ENCODE data around the gene OPCML. TPM values are rescaled to one million over a fixed set of nuclear protein-coding genes. Genes with fewer than 3 reads are reported as not detected.

The OPCML gene
- total RNA-seq, 1 experiment from 2014 or later: not detected

- Mint-ChIP-seq H3K4me1 (ENCODE audit: low read depth, unreplicated experiment) (no peaks in the 10 kb centered on the region), H3K27ac (ENCODE audit: unreplicated experiment) (no peak overlapping the region), H3K36me3 (ENCODE audit: insufficient read depth, unreplicated experiment) (no peaks in the 10 kb centered on the region), H3K4me3 (ENCODE audit: unreplicated experiment) (no peak overlapping the region), H3K9me3 (ENCODE audit: unreplicated experiment) (peaks cover 7% of the 10 kb centered on the region), H3K27me3 (ENCODE audit: insufficient read depth, unreplicated experiment) (peaks cover 9% of the 10 kb centered on the region)
- Histone ChIP-seq H3K4me3 (ENCODE audit: low read depth, low read length) (no peak overlapping the region), H3K9me3 (no peaks in the 10 kb centered on the region; the same call in 1 of the 2 replicates), H3K27me3 (replicated peaks; ENCODE audit: control insufficient read depth, insufficient read depth, low read length) (no peaks in the 10 kb centered on the region), H3K4me1 (no peaks in the 10 kb centered on the region), H3K36me3 (ENCODE audit: control insufficient read depth, insufficient read depth, low read length) (no peaks in the 10 kb centered on the region)
- no peak for DNase-seq
- no TSS peak for BruUV-seq (replicated peaks)
- ChIA-PET CTCF (no interaction called here), POLR2A (no interaction called here)
- intact Hi-C loops (cut with micrococcal nuclease; ENCODE audit: unreplicated experiment): no loop called here
- no peak for TF ChIP-seq CTCF (IDR thresholded peaks at IDR 0.05; ENCODE audit: insufficient read depth in 1 of 2, low read depth in 1 of 2, low read length in 1 of 2, severe bottlenecking in 1 of 2, unreplicated experiment in 1 of 2)
These were observed 1165.0 kb downstream of the OPCML start for GRCh38 chr11:132367293-132367692.

GRCh38 chr11:132365650-132366049 is 1166.7 kb downstream of the OPCML start:
- Histone ChIP-seq H3K4me3 (ENCODE audit: low read depth, low read length) (no peak overlapping the region), H3K4me1 (no peaks in the 10 kb centered on the region), H3K36me3 (ENCODE audit: control insufficient read depth, insufficient read depth, low read length) (no peaks in the 10 kb centered on the region), H3K9me3 (peaks cover 5% of the 10 kb centered on the region; the same call in 1 of the 2 replicates), H3K27me3 (replicated peaks; ENCODE audit: control insufficient read depth, insufficient read depth, low read length) (no peaks in the 10 kb centered on the region)
- Mint-ChIP-seq H3K36me3 (ENCODE audit: insufficient read depth, unreplicated experiment) (no peaks in the 10 kb centered on the region), H3K27ac (ENCODE audit: unreplicated experiment) (no peak overlapping the region), H3K27me3 (ENCODE audit: insufficient read depth, unreplicated experiment) (peaks cover 6% of the 10 kb centered on the region), H3K4me3 (ENCODE audit: unreplicated experiment) (no peak overlapping the region), H3K4me1 (ENCODE audit: low read depth, unreplicated experiment) (no peaks in the 10 kb centered on the region), H3K9me3 (ENCODE audit: unreplicated experiment) (peaks cover 7% of the 10 kb centered on the region)
- POLR2A ChIA-PET: no interaction called here
- intact Hi-C loops (cut with micrococcal nuclease; ENCODE audit: unreplicated experiment): no loop called here
- no TSS peak for BruUV-seq (replicated peaks)
- no peak for TF ChIP-seq CTCF (IDR thresholded peaks at IDR 0.05; ENCODE audit: insufficient read depth in 1 of 2, low read depth in 1 of 2, low read length in 1 of 2, severe bottlenecking in 1 of 2, unreplicated experiment in 1 of 2)
- CTCF ChIA-PET: no interaction called here
- DNase-seq: no peak
